Mammary epithelial cell (primary cell): ENCODE measurements around the gene GON7.

Source experiments
- CTCF ChIP-seq, 2 donors: IDR thresholded peaks in 1 of 2; conservative IDR thresholded peaks in 1 of 2; 2 replicates each; pipeline ENCODE4 v1.5.1; 2011 to 2012; ENCODE audit warnings: inconsistent platforms in 2 of 2, low read length in 2 of 2, mild to moderate bottlenecking in 2 of 2, control low read depth in 1 of 2, low read depth in 1 of 2; ENCODE audit not compliant: insufficient read depth in 1 of 2; ENCODE audit errors: extremely low read depth in 1 of 2
- EZH2 ChIP-seq: IDR thresholded peaks from 2 replicates; pipeline ENCODE4 v1.6.1; 2012; ENCODE audit warnings: low read length, inconsistent platforms, borderline replicate concordance

- TF ChIP-seq CTCF (conservative IDR thresholded peaks at IDR 0.05 in 1 of 2, IDR thresholded peaks at IDR 0.05 in 1 of 2; ENCODE audit: extremely low read depth in 1 of 2, insufficient read depth in 1 of 2, low read depth in 1 of 2, low read length in 2 of 2) (no peak), EZH2 (no peak)
These were observed 21.7 kb upstream of the GON7 start for GRCh38 chr14:93228550-93228949.
